Left renal cortex interstitium (tissue), 4 donors: ENCODE results near the gene GRIK2. TPM values are rescaled to one million over a fixed set of nuclear protein-coding genes. Genes with fewer than 3 reads are reported as not detected.
"Not testable (repeated sequence)": the region's sequence is repeated elsewhere in the genome, so short reads cannot be mapped to it uniquely, and the experiment has no call there.

Source experiments
- DNase-seq, 4 donors: peaks; one replicate each; pipeline ENCODE4 v3.0.0-alpha.2; 2013; ENCODE audit warnings: low read depth in 4 of 4, low spot score in 2 of 4, missing footprints in 1 of 4
- polyA plus RNA-seq, 4 donors: library from polyadenylated mRNA; unstranded; fragments of 120-200 nt; gene quantifications; one replicate each; pipeline ENCODE4 v1.2.1, GENCODE V29; 2013; ENCODE audit not compliant: insufficient read length in 4 of 4

Gene GRIK2
- polyA plus RNA-seq, 4 donors, result 12.1 to 17.8 (median 13.0) TPM

- no peak for DNase-seq
Measured at GRCh38 chr6:102085257-102085656, 691.7 kb downstream of the GRIK2 start.

DNA sequence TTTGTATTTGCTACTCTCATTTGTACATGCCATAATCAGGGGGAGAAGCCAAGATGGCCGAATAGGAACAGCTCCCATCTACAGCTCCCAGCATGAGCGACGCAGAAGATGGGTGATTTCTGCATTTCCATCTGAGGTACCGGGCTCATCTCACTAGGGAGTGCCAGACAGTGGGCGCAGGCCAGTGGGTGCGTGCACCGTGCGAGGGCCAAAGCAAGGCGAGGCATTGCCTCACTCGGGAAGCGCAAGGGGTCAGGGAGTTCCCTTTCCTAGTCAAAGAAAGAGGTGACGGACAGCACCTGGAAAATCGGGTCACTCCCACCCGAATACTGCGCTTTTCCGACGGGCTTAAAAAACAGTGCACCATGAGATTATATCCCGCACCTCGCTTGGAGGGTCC lies 694.7 kb downstream of the GRIK2 start:
- not testable (repeated sequence) for DNase-seq

- DNase-seq, result no peak
Measured at GRCh38 chr6:102114402-102114801, 720.9 kb downstream of the GRIK2 start.

GRCh38 chr6:102115911-102116310 lies 722.4 kb downstream of the GRIK2 start:
- DNase-seq, result no peak

GRCh38 chr6:102118034-102118433 lies 724.5 kb downstream of the GRIK2 start:
- DNase-seq, result no peak
